Glutamatergic neuron (in vitro differentiated cells): Measurements from ENCODE around the gene PXK. TPM values are rescaled to one million over a fixed set of nuclear protein-coding genes. Genes with fewer than 3 reads are reported as not detected.

ENCODE experiments used
- DNase-seq: peaks from one replicate; pipeline ENCODE4 v3.0.0; 2022
- H3K27ac Mint-ChIP-seq: one replicate; pipeline ENCODE4 v1.8.0; 2020; ENCODE audit warnings: mild to moderate bottlenecking, mixed read lengths, inconsistent platforms; ENCODE audit not compliant: unreplicated experiment
- H3K27me3 Mint-ChIP-seq: one replicate; pipeline ENCODE4 v1.8.0; 2020; ENCODE audit warnings: mild to moderate bottlenecking, moderate library complexity, mixed read lengths, inconsistent platforms; ENCODE audit not compliant: unreplicated experiment
- H3K36me3 Mint-ChIP-seq: one replicate; pipeline ENCODE4 v1.8.0; 2020; ENCODE audit warnings: mild to moderate bottlenecking, mixed read lengths, inconsistent platforms; ENCODE audit not compliant: unreplicated experiment
- H3K4me1 Mint-ChIP-seq: one replicate; pipeline ENCODE4 v1.8.0; 2020; ENCODE audit warnings: mild to moderate bottlenecking, low read depth, mixed read lengths, inconsistent platforms; ENCODE audit not compliant: unreplicated experiment
- H3K4me3 Mint-ChIP-seq: one replicate; pipeline ENCODE4 v1.8.0; 2020; ENCODE audit warnings: mild to moderate bottlenecking, mixed read lengths, inconsistent platforms; ENCODE audit not compliant: unreplicated experiment
- H3K9me3 Mint-ChIP-seq: one replicate; pipeline ENCODE4 v1.8.0; 2020; ENCODE audit warnings: mild to moderate bottlenecking, moderate library complexity, mixed read lengths, inconsistent platforms; ENCODE audit not compliant: unreplicated experiment
- CTCF ChIP-seq: fragments of 200-600 bp; sonication (generic); IDR thresholded peaks from one replicate; pipeline ENCODE4 v1.5.0; 2021; ENCODE audit not compliant: partially characterized antibody, unreplicated experiment
- total RNA-seq: library from RNA; stranded (reverse); fragmentation: NEBNext Ultra II Directional; extraction: Animal tissue kit (Norgen Biotek cat#: 25700); gene quantifications from one replicate; pipeline ENCODE4 v1.2.1, GENCODE V29; 2021; ENCODE audit not compliant: unreplicated experiment

Gene PXK
- total RNA-seq, 1 donor from 2014 or later, result 14.0 TPM

DNA sequence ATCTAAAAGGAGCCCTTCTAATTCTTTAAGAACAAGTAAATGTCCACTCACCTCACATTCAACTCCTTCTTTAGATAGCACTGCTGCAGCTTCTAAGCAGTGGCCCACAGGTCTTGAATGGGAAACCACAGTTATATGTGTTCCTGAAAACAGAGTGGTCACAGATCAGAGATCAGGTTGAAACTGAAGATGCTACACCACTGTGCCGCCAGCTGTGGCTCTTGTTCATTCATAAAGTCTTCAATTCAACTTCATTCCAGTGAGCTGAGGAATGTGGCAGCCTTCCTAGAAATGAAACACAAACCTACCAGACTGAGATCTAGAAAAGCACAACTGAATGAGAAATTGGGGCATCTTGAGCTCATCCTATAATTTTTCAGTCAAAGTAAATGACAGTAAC, 97.0 kb downstream of the PXK start:
- H3K9me3 Mint-ChIP-seq, result peaks cover 7% of the 10 kb centered on the region
- no peak overlapping the region for H3K27ac Mint-ChIP-seq
- no peaks in the 10 kb centered on the region for H3K36me3 Mint-ChIP-seq

GRCh38 chr3:58432905-58433304, 100.2 kb downstream of the PXK start:
- H3K4me1 Mint-ChIP-seq, result peaks cover 8% of the 10 kb centered on the region
- peak overlapping the region; percentile 94 for H3K27ac Mint-ChIP-seq
- H3K27me3 Mint-ChIP-seq, result peaks cover 7% of the 10 kb centered on the region
- TF ChIP-seq CTCF, result no peak
- peaks cover 7% of the 10 kb centered on the region for H3K9me3 Mint-ChIP-seq
- no peak for DNase-seq
- H3K36me3 Mint-ChIP-seq, result no peaks in the 10 kb centered on the region
- peak overlapping the region; percentile 98 for H3K4me3 Mint-ChIP-seq

More for the DNA sequence above, 97.0 kb downstream of the PXK start:
- Mint-ChIP-seq H3K4me1 (peaks cover 8% of the 10 kb centered on the region), H3K27me3 (peaks cover 7% of the 10 kb centered on the region), H3K4me3 (no peak overlapping the region)
- no peak for DNase-seq
- TF ChIP-seq CTCF, result no peak

- peak; percentile 94 for DNase-seq
- Mint-ChIP-seq H3K27ac (peak within 1 kb of the TSS; percentile 94), H3K4me1 (peaks cover 8% of the 10 kb centered on the region), H3K9me3 (peaks cover 7% of the 10 kb centered on the region), H3K4me3 (peak within 1 kb of the TSS; percentile 98), H3K36me3 (no peaks in the 10 kb centered on the region), H3K27me3 (peaks cover 7% of the 10 kb centered on the region)
- TF ChIP-seq CTCF, result no peak
These were observed 100.9 kb downstream of the PXK start, which contains the start of gene PDHB for GRCh38 chr3:58433400-58434167. PDHB (minus strand) TSS chr3:58433832; CDS start chr3:58433809, 23 bp downstream.

DNA sequence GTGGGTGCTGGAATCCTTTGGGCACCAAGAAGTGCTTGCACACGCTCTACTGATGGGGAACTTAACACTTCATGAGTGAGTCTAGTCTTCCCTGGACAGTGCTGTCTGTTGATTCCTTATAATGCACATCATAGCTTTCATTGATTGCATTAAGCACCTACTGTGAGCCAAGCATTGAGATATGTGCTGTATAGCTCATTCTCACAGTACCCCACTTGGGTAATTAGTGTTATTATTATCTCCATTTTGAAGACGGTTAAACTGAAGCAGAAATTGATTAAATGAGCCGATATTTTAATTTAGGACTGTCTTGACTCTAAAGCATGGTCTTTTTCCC, 101.4 kb downstream of the PXK start:
- Mint-ChIP-seq H3K27ac (peak overlapping the region; percentile 8), H3K36me3 (no peaks in the 10 kb centered on the region), H3K4me1 (peaks cover 8% of the 10 kb centered on the region), H3K4me3 (peak overlapping the region; percentile 74), H3K9me3 (peaks cover 7% of the 10 kb centered on the region), H3K27me3 (peaks cover 7% of the 10 kb centered on the region)
- DNase-seq, result no peak
- no peak for TF ChIP-seq CTCF

DNA sequence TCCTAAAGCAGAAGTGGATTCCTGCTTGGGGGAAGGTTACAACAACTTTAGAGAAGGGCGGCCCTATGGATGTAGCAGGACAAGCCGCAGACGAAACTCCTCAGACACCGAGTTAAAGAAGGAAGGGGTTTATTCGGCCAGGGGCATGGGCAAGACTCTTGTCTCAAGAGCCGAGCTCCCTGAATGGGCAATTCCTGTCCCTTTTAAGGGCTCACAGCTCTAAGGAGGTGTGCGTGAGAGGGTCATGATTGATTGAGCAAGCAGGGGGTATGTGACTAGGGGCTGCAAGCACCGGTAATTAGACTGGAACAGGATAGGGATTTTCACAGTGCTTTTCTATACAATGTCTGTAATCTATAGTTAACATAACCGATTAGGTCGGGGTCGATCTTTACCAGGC, 101.8 kb downstream of the PXK start:
- no peak for TF ChIP-seq CTCF
- DNase-seq, result no peak
- Mint-ChIP-seq H3K4me3 (peak overlapping the region; percentile 74), H3K4me1 (peaks cover 8% of the 10 kb centered on the region), H3K27ac (no peak overlapping the region), H3K27me3 (peaks cover 7% of the 10 kb centered on the region), H3K9me3 (peaks cover 7% of the 10 kb centered on the region), H3K36me3 (no peaks in the 10 kb centered on the region)
